ENCODE measurements around the gene L3MBTL4. TPM values are rescaled to one million over a fixed set of nuclear protein-coding genes. Genes with fewer than 3 reads are reported as not detected.

L3MBTL4 gene
- total RNA-seq, 1 experiment from 2014 or later = 1.4 TPM

DNA sequence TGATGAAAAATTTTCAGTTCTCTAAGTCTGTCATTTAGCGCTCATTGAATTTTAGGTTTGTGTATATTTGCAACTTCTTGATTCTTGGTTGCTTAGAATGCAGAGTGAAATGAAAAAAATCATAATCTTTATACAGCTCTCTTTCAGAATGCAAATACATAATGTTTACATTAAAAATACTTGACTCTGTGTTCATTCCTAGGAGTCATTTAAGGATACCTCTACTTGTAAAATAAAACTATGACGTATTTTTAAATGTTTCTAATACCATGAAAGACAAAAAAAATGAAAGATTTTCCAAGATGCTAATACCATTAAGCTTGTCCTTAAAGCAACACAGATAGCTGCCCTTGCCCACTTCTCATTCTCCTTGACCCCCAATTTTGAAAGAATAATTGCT lies 259.0 kb downstream of the L3MBTL4 start:
- no peak overlapping the region for H3K27ac Mint-ChIP-seq
- TF ChIP-seq NFATC4 (CRISPR knock-in tag; IDR thresholded peaks at IDR 0.05) (no peak), ZNF138 (CRISPR knock-in tag; conservative IDR thresholded peaks at IDR 0.05) (no peak), JAZF1 (CRISPR knock-in tag; IDR thresholded peaks at IDR 0.05) (no peak), SP1 (CRISPR knock-in tag; conservative IDR thresholded peaks at IDR 0.05) (no peak), MYBL2 (CRISPR knock-in tag; IDR thresholded peaks at IDR 0.05) (no peak), CTCF (IDR thresholded peaks at IDR 0.05) (no peak)
- H3K4me3 Mint-ChIP-seq = no peak overlapping the region
- ATAC-seq (no peak), DNase-seq (ENCODE audit: low spot score) (no peak)
- H3K36me3 Mint-ChIP-seq = no peaks in the 10 kb centered on the region
- H3K27me3 Mint-ChIP-seq (ENCODE audit: low read depth) = no peaks in the 10 kb centered on the region
- peaks cover 17% of the 10 kb centered on the region for H3K9me3 Mint-ChIP-seq
- ChIA-PET POLR2A (no interaction called here), CTCF (no interaction called here)
- H3K4me1 Mint-ChIP-seq = no peaks in the 10 kb centered on the region

DNA sequence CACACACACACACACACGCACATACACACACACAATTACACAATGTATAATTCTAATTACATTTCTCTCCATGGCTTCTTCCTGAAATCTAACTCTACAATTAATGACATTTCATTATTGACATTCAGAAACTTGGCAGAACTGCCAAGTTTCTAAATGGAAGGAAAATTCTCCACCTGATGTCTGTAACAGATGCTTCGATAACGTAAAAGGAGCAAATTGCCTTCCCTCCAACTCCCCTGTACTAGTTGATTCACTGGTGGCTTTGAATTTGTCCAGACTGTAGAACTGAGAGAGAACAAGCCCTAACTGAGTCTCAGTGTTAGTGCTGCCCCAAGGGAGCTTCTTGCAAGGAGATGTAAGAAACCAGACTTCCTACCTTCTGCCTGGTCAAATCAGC lies 264.3 kb downstream of the L3MBTL4 start:
- H3K36me3 Mint-ChIP-seq = no peaks in the 10 kb centered on the region
- no peaks in the 10 kb centered on the region; the same call in 1 of the 2 replicates for H3K27me3 Mint-ChIP-seq (ENCODE audit: low read depth)
- H3K27ac Mint-ChIP-seq = no peak overlapping the region
- no peak overlapping the region for H3K4me3 Mint-ChIP-seq
- no peak for ATAC-seq
- ChIA-PET POLR2A (no interaction called here), CTCF (no interaction called here)
- H3K9me3 Mint-ChIP-seq = peaks cover 20% of the 10 kb centered on the region
- H3K4me1 Mint-ChIP-seq = no peaks in the 10 kb centered on the region; the same call in 1 of the 2 replicates
- TF ChIP-seq PRRX2 (CRISPR knock-in tag; IDR thresholded peaks at IDR 0.05) = no peak
- TF ChIP-seq USF2 (CRISPR knock-in tag; IDR thresholded peaks at IDR 0.05) = no peak
- no peak for TF ChIP-seq ESRRA (CRISPR knock-in tag; IDR thresholded peaks at IDR 0.05; ENCODE audit: borderline replicate concordance)
- TF ChIP-seq, protein P1, sequence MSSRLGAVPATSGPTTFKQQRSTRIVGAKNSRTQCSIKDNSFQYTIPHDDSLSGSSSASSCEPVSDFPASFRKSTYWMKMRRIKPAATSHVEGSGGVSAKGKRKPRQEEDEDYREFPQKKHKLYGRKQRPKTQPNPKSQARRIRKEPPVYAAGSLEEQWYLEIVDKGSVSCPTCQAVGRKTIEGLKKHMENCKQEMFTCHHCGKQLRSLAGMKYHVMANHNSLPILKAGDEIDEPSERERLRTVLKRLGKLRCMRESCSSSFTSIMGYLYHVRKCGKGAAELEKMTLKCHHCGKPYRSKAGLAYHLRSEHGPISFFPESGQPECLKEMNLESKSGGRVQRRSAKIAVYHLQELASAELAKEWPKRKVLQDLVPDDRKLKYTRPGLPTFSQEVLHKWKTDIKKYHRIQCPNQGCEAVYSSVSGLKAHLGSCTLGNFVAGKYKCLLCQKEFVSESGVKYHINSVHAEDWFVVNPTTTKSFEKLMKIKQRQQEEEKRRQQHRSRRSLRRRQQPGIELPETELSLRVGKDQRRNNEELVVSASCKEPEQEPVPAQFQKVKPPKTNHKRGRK (CRISPR knock-in tag; IDR thresholded peaks at IDR 0.05; ENCODE audit: borderline replicate concordance) = no peak
- no peak for TF ChIP-seq CTCF (IDR thresholded peaks at IDR 0.05)
- TF ChIP-seq SMAD3 (CRISPR knock-in tag; IDR thresholded peaks at IDR 0.05; ENCODE audit: borderline replicate concordance) = no peak
- TF ChIP-seq ZNF396 (CRISPR knock-in tag; IDR thresholded peaks at IDR 0.05; ENCODE audit: borderline replicate concordance) = no peak
- TF ChIP-seq NFE2L1 (CRISPR knock-in tag; IDR thresholded peaks at IDR 0.05) = no peak
- TF ChIP-seq ETV6 (CRISPR knock-in tag; IDR thresholded peaks at IDR 0.05) = no peak
- no peak for TF ChIP-seq AFF4 (CRISPR knock-in tag; IDR thresholded peaks at IDR 0.05; ENCODE audit: borderline replicate concordance)
- no peak for TF ChIP-seq GRHL2 (CRISPR knock-in tag; IDR thresholded peaks at IDR 0.05; ENCODE audit: insufficient replicate concordance, severe bottlenecking)
- no peak for TF ChIP-seq TEAD4 (CRISPR knock-in tag; IDR thresholded peaks at IDR 0.05)
- no peak for TF ChIP-seq FOXP4 (CRISPR knock-in tag; IDR thresholded peaks at IDR 0.05)
- TF ChIP-seq ZNF232 (CRISPR knock-in tag; IDR thresholded peaks at IDR 0.05) = no peak
- TF ChIP-seq FOXJ3 (CRISPR knock-in tag; IDR thresholded peaks at IDR 0.05; ENCODE audit: borderline replicate concordance) = no peak
- no peak for DNase-seq (ENCODE audit: low spot score)

Data from WTC11 (cell line).